MCF 10A (cell line): ENCODE results near the gene SOS2. TPM values are rescaled to one million over a fixed set of nuclear protein-coding genes. Genes with fewer than 3 reads are reported as not detected.

ENCODE experiments used
- BruUV-seq: library from RNA; stranded (reverse); fragments of 400-500 nt; replicated peaks from 2 replicates; lab custom pipeline; 2021; lab: Mats Ljungman, UMichigan
- CTCF ChIA-PET: fragments of 300-600 bp; sonication (Branson Sonifier 250); formaldehyde crosslinking; extraction: SDS; loops from one replicate; lab custom pipeline; 2021; ENCODE audit warnings: antibody characterized with exemption, inconsistent platforms; lab: Yijun Ruan, JAX
- POLR2A ChIA-PET: fragments of 300-600, 350-650 bp; sonication (Branson Sonifier 250); formaldehyde crosslinking; extraction: SDS; loops from one replicate; lab custom pipeline; 2020; ENCODE audit warnings: antibody characterized with exemption, inconsistent platforms; lab: Yijun Ruan, JAX
- DNase-seq: peaks from one replicate; pipeline ENCODE4 v3.0.0-alpha.2; 2018; ENCODE audit not compliant: unreplicated experiment
- H3K27ac Mint-ChIP-seq: one replicate; pipeline ENCODE4 v1.8.0; 2022; ENCODE audit warnings: mild to moderate bottlenecking, low read depth, mixed read lengths; ENCODE audit not compliant: unreplicated experiment
- H3K27me3 Mint-ChIP-seq: one replicate; pipeline ENCODE4 v1.8.0; 2022; ENCODE audit warnings: mixed read lengths; ENCODE audit not compliant: insufficient read depth, unreplicated experiment
- H3K36me3 Mint-ChIP-seq: one replicate; pipeline ENCODE4 v1.8.0; 2022; ENCODE audit warnings: mild to moderate bottlenecking, moderate library complexity, mixed read lengths; ENCODE audit not compliant: insufficient read depth, unreplicated experiment
- H3K4me1 Mint-ChIP-seq: one replicate; pipeline ENCODE4 v1.8.0; 2022; ENCODE audit warnings: mixed read lengths; ENCODE audit not compliant: insufficient read depth, unreplicated experiment
- H3K4me3 Mint-ChIP-seq: one replicate; pipeline ENCODE4 v1.8.0; 2022; ENCODE audit warnings: mild to moderate bottlenecking, moderate library complexity, mixed read lengths; ENCODE audit not compliant: unreplicated experiment
- H3K9me3 Mint-ChIP-seq: one replicate; pipeline ENCODE4 v1.8.0; 2022; ENCODE audit warnings: mixed read lengths; ENCODE audit not compliant: unreplicated experiment
- CTCF ChIP-seq: fragments of 200-600 bp; IDR thresholded peaks from one replicate; pipeline ENCODE4 v1.8.0; 2022; ENCODE audit warnings: antibody characterized with exemption, mild to moderate bottlenecking; ENCODE audit not compliant: unreplicated experiment
- intact Hi-C: fragments of 100-400 bp; cut with micrococcal nuclease; formaldehyde crosslinking; loops from 2 replicates; pipeline ENCODE4 v1.14.1; 2022
- total RNA-seq: library from RNA; stranded (reverse); gene quantifications from 2 replicates; pipeline ENCODE4 v1.2.3, GENCODE V29; 2022

The SOS2 gene
- total RNA-seq, 1 experiment from 2014 or later, result 19.0 TPM

- Mint-ChIP-seq H3K9me3 (no peaks in the 10 kb centered on the region), H3K4me1 (no peaks in the 10 kb centered on the region), H3K27ac (no peak overlapping the region), H3K36me3 (peaks cover 38% of the 10 kb centered on the region), H3K27me3 (no peaks in the 10 kb centered on the region), H3K4me3 (no peak overlapping the region)
- ChIA-PET CTCF (no interaction called here), POLR2A (no interaction called here)
- intact Hi-C loops, result no loop called here
- BruUV-seq, result no TSS peak
- DNase-seq, result no peak
- TF ChIP-seq CTCF, result no peak
Measured at GRCh38 chr14:50123062-50123461, 108.3 kb downstream of the SOS2 start.

- Mint-ChIP-seq H3K4me3 (no peak overlapping the region), H3K27ac (no peak overlapping the region), H3K36me3 (peaks cover 39% of the 10 kb centered on the region), H3K27me3 (no peaks in the 10 kb centered on the region), H3K4me1 (no peaks in the 10 kb centered on the region), H3K9me3 (no peaks in the 10 kb centered on the region)
- no TSS peak for BruUV-seq
- no peak for DNase-seq
- POLR2A ChIA-PET, result no interaction called here
- intact Hi-C loops, result no loop called here
- TF ChIP-seq CTCF, result no peak
- CTCF ChIA-PET, result no interaction called here
Measured at GRCh38 chr14:50122291-50122690, 109.1 kb downstream of the SOS2 start.

GRCh38 chr14:50121486-50121885, 109.9 kb downstream of the SOS2 start:
- intact Hi-C loops, result no loop called here
- ChIA-PET CTCF (no interaction called here), POLR2A (no interaction called here)
- Mint-ChIP-seq H3K4me3 (no peak overlapping the region), H3K4me1 (no peaks in the 10 kb centered on the region), H3K9me3 (no peaks in the 10 kb centered on the region), H3K27me3 (no peaks in the 10 kb centered on the region), H3K27ac (no peak overlapping the region), H3K36me3 (peaks cover 42% of the 10 kb centered on the region)
- no peak for DNase-seq
- no peak for TF ChIP-seq CTCF
- no TSS peak for BruUV-seq

DNA sequence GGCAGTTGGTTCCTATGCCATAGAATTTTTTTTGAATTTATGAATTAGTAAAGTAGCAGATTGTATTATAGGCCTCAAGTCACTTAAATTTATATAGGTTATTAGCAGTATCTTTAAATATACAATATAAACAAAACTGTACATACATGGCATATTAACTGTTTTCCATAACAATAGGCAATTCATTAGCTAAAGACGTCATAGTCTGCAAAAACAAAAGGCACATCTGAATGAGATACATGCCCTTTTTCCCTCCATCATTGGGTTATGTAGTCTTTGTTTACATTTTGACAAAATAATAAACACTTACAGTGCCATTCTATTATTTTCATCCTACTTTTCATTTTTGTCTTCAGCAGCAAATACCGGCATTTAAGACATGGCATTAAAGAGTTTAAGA, 113.9 kb downstream of the SOS2 start:
- H3K9me3 Mint-ChIP-seq, result no peaks in the 10 kb centered on the region
- H3K27ac Mint-ChIP-seq, result no peak overlapping the region
- BruUV-seq, result no TSS peak
- peaks cover 61% of the 10 kb centered on the region for H3K36me3 Mint-ChIP-seq
- ChIA-PET POLR2A (interaction anchor here (0.6 to 4.2 kb wide), 18 partner anchors 10 to 483 kb away, joined by 3 to 47 read pairs (median 6); partner anchors contain the start of genes ARF6, NEMF and SOS2), CTCF (interaction anchor here (0.9 to 3.0 kb wide), 5 partner anchors 10 to 265 kb away, joined by 3 to 19 read pairs (median 3); partner anchors contain the start of gene NEMF)
- no peaks in the 10 kb centered on the region for H3K27me3 Mint-ChIP-seq
- intact Hi-C loops, result loop anchor here (2.0 kb wide), 2 partner anchors 113 to 143 kb away; partner anchors contain the start of gene SOS2
- DNase-seq, result no peak
- no peaks in the 10 kb centered on the region for H3K4me1 Mint-ChIP-seq
- no peak overlapping the region for H3K4me3 Mint-ChIP-seq
- no peak for TF ChIP-seq CTCF
